GM19240 (cell line): ENCODE results near the gene GLP2R.

Experiments
- DNase-seq: peaks from one replicate; pipeline ENCODE4 v3.0.0; 2011; ENCODE audit warnings: low spot score; ENCODE audit not compliant: insufficient read length

GLP2R gene

GRCh38 chr17:9811537-9811936 lies 14.2 kb upstream of the GLP2R start:
- DNase-seq: no peak

GRCh38 chr17:9813166-9813565 lies 12.6 kb upstream of the GLP2R start:
- no peak for DNase-seq

GRCh38 chr17:9814337-9814945 lies 11.3 kb upstream of the GLP2R start:
- DNase-seq: no peak

GRCh38 chr17:9816472-9816871 lies 9.3 kb upstream of the GLP2R start:
- DNase-seq: no peak

GRCh38 chr17:9817086-9817485 lies 8.6 kb upstream of the GLP2R start:
- no peak for DNase-seq

GRCh38 chr17:9818760-9819159 lies 7.0 kb upstream of the GLP2R start:
- DNase-seq: no peak

- DNase-seq: no peak
Measured at GRCh38 chr17:9820448-9820847, 5.3 kb upstream of the GLP2R start.

GRCh38 chr17:9821921-9822320 lies 3.8 kb upstream of the GLP2R start, which contains the start of gene GSG1L2:
TSS of gene GSG1L2 (minus strand) at chr17:9822079. CDS start at chr17:9822071, 8 bp downstream.
- DNase-seq: no peak

- DNase-seq: no peak
Measured at GRCh38 chr17:9824094-9824493, 1.6 kb upstream of the GLP2R start.

- no peak for DNase-seq
Measured at GRCh38 chr17:9824797-9825338, 856 bp upstream of the GLP2R start.

- DNase-seq: no peak
Measured at GRCh38 chr17:9828296-9829295, 2.9 kb downstream of the GLP2R start.

GRCh38 chr17:9829343-9829742 lies 3.6 kb downstream of the GLP2R start:
- no peak for DNase-seq

- DNase-seq: no peak
Measured at GRCh38 chr17:9830711-9831110, 5.0 kb downstream of the GLP2R start.

- DNase-seq: no peak
Measured at GRCh38 chr17:9833922-9834321, 8.2 kb downstream of the GLP2R start.

- DNase-seq: no peak
Measured at GRCh38 chr17:9837551-9838471, 12.1 kb downstream of the GLP2R start.

GRCh38 chr17:9839433-9839832 lies 13.7 kb downstream of the GLP2R start:
- DNase-seq: no peak

- DNase-seq: no peak
Measured at GRCh38 chr17:9842057-9842758, 16.5 kb downstream of the GLP2R start.

- no peak for DNase-seq
Measured at GRCh38 chr17:9843152-9844010, 17.7 kb downstream of the GLP2R start.

- DNase-seq: no peak
Measured at GRCh38 chr17:9844153-9844552, 18.4 kb downstream of the GLP2R start.

GRCh38 chr17:9845306-9845705 lies 19.6 kb downstream of the GLP2R start:
- DNase-seq: no peak
